H1 (cell line): ENCODE measurements around the gene SEC63. TPM values are rescaled to one million over a fixed set of nuclear protein-coding genes. Genes with fewer than 3 reads are reported as not detected.

ENCODE experiments used
- CTCF ChIA-PET: fragments of 300-600 bp; sonication (Branson Sonifier 250); formaldehyde crosslinking; loops from one replicate; lab custom pipeline; 2021; ENCODE audit not compliant: partially characterized antibody; lab: Charles Lee
- POLR2A ChIA-PET: fragments of 300-600 bp; sonication (Branson Sonifier 250); formaldehyde crosslinking; loops from one replicate; lab custom pipeline; 2021; ENCODE audit warnings: inconsistent platforms; ENCODE audit not compliant: partially characterized antibody; lab: Charles Lee
- DNase-seq, 2 experiments: peaks; one replicate each; pipeline versions ENCODE4 v3.0.0 to v3.0.0-alpha.2; 2010 to 2022; ENCODE audit warnings: low spot score in 2 of 2, low read depth in 1 of 2, mixed read lengths in 1 of 2
- FAIRE-seq: peaks from 2 replicates; lab custom pipeline; 2011; peaks lifted over from hg19 to GRCh38; lab: Jason Lieb, UNC
- H2AFZ ChIP-seq: 2 replicates; pipeline ENCODE4 v1.8.1; 2012; ENCODE audit warnings: low read length, inconsistent platforms
- H2AK5ac ChIP-seq: 2 replicates; pipeline ENCODE4 v1.6.1; 2013; ENCODE audit warnings: low read depth, low read length
- H2BK120ac ChIP-seq: replicated peaks from 2 replicates; pipeline ENCODE3; 2013; ENCODE audit warnings: low read depth, low read length, inconsistent platforms
- H2BK12ac ChIP-seq: 2 replicates; pipeline ENCODE4 v1.6.1; 2013; ENCODE audit warnings: low read depth, low read length
- H2BK15ac ChIP-seq: 2 replicates; pipeline ENCODE4 v1.6.1; 2013; ENCODE audit warnings: low read length
- H2BK20ac ChIP-seq: 2 replicates; pipeline ENCODE4 v1.6.1; 2013; ENCODE audit warnings: low read length
- H2BK5ac ChIP-seq: 2 replicates; pipeline ENCODE4 v1.6.1; 2013; ENCODE audit warnings: low read depth, low read length
- H3K14ac ChIP-seq: 2 replicates; pipeline ENCODE4 v1.6.1; 2013; ENCODE audit warnings: inconsistent platforms; ENCODE audit not compliant: insufficient read length
- H3K18ac ChIP-seq: 2 replicates; pipeline ENCODE4 v1.6.1; 2013; ENCODE audit warnings: low read length; ENCODE audit errors: extremely low read depth
- H3K23ac ChIP-seq: 2 replicates; pipeline ENCODE4 v1.6.1; 2013; ENCODE audit warnings: inconsistent platforms; ENCODE audit not compliant: insufficient read length
- H3K23me2 ChIP-seq: 2 replicates; pipeline ENCODE4 v1.6.1; 2013; ENCODE audit warnings: low read depth, low read length
- H3K27ac ChIP-seq: 2 replicates; pipeline ENCODE4 v1.6.1; 2011; ENCODE audit warnings: low read depth, low read length, inconsistent platforms
- H3K27me3 ChIP-seq, 4 experiments: replicated peaks in 1 of 4; 1 replicate in 1 of 4; 2 replicates in 3 of 4; pipeline versions ENCODE4 v1.6.1 to v1.8.1; 2011 to 2013; ENCODE audit warnings: low read length in 3 of 4, mild to moderate bottlenecking in 3 of 4, inconsistent platforms in 2 of 4, mixed read lengths in 2 of 4, moderate library complexity in 1 of 4; ENCODE audit not compliant: control insufficient read depth in 3 of 4, insufficient read depth in 3 of 4; ENCODE audit errors: extremely low read depth in 1 of 4
- H3K36me3 ChIP-seq, 4 experiments: 2 replicates each; pipeline versions ENCODE4 v1.6.1 to v1.8.1; 2011 to 2013; ENCODE audit warnings: mild to moderate bottlenecking in 4 of 4, low read length in 3 of 4, moderate library complexity in 2 of 4, control low read depth in 1 of 4, inconsistent platforms in 1 of 4; ENCODE audit not compliant: insufficient read depth in 4 of 4, control insufficient read depth in 2 of 4
- H3K4ac ChIP-seq: replicated peaks from 2 replicates; pipeline ENCODE3; 2013; ENCODE audit warnings: low read length, low read depth, mixed read lengths, inconsistent platforms; ENCODE audit not compliant: insufficient read length
- H3K4me1 ChIP-seq, 4 experiments: replicated peaks in 1 of 4; 1 replicate in 1 of 4; 2 replicates in 3 of 4; pipeline versions ENCODE4 v1.6.1 to v1.8.1; 2011 to 2013; ENCODE audit warnings: low read length in 3 of 4, inconsistent platforms in 2 of 4, mixed read lengths in 1 of 4; ENCODE audit not compliant: insufficient read depth in 4 of 4, control insufficient read depth in 3 of 4
- H3K4me2 ChIP-seq, 2 experiments: 2 replicates each; pipeline versions ENCODE4 v1.6.1 to v1.8.1; 2011 to 2013; ENCODE audit warnings: low read depth in 2 of 2, low read length in 2 of 2, control low read depth in 1 of 2, inconsistent platforms in 1 of 2, mild to moderate bottlenecking in 1 of 2; ENCODE audit not compliant: insufficient read depth in 1 of 2
- H3K4me3 ChIP-seq, 4 experiments: fragments of 200-600, 300-600 bp in 1 of 4; sonication (generic), shearing (Covaris generic), sonication (Bioruptor Twin) in 1 of 4; 2 replicates each; pipeline versions ENCODE4 v1.5.1 to v1.8.1; 2011 to 2016; ENCODE audit warnings: low read length in 4 of 4, low read depth in 3 of 4, control low read depth in 2 of 4, inconsistent platforms in 2 of 4, mild to moderate bottlenecking in 2 of 4, mixed read lengths in 1 of 4, moderate library complexity in 1 of 4; ENCODE audit not compliant: insufficient read depth in 2 of 4; ENCODE audit errors: extremely low read depth in 1 of 4
- H3K56ac ChIP-seq: replicated peaks from 2 replicates; pipeline ENCODE3; 2013; ENCODE audit warnings: low read depth, mild to moderate bottlenecking, mixed read lengths, low read length, inconsistent platforms; ENCODE audit not compliant: insufficient read length
- H3K79me1 ChIP-seq: 2 replicates; pipeline ENCODE4 v1.6.1; 2013; ENCODE audit warnings: low read depth, low read length, control low read depth
- H3K79me2 ChIP-seq, 2 experiments: 2 replicates each; pipeline versions ENCODE4 v1.6.1 to v1.8.1; 2012 to 2013; ENCODE audit warnings: low read length in 2 of 2, mild to moderate bottlenecking in 2 of 2, inconsistent platforms in 1 of 2; ENCODE audit not compliant: insufficient read depth in 2 of 2, control insufficient read depth in 1 of 2
- H3K9ac ChIP-seq, 4 experiments: replicated peaks in 1 of 4; 1 replicate in 1 of 4; 2 replicates in 3 of 4; pipeline versions ENCODE4 v1.6.1 to v1.8.1; 2011 to 2013; ENCODE audit warnings: low read depth in 3 of 4, low read length in 3 of 4, control low read depth in 2 of 4, mild to moderate bottlenecking in 2 of 4, moderate library complexity in 2 of 4, inconsistent platforms in 1 of 4; ENCODE audit errors: extremely low read depth in 1 of 4
- H3K9me3 ChIP-seq, 2 experiments: 2 replicates each; pipeline versions ENCODE4 v1.6.1 to v1.8.1; 2012 to 2013; ENCODE audit warnings: mild to moderate bottlenecking in 2 of 2, moderate library complexity in 2 of 2, control low read depth in 1 of 2, inconsistent platforms in 1 of 2, low read depth in 1 of 2, low read length in 1 of 2, mixed read lengths in 1 of 2; ENCODE audit not compliant: insufficient read depth in 2 of 2
- H4K20me1 ChIP-seq, 2 experiments: replicated peaks in 1 of 2; 2 replicates each; pipeline versions ENCODE3 to v1.8.1; 2011 to 2013; ENCODE audit warnings: inconsistent platforms in 2 of 2, low read length in 2 of 2, mild to moderate bottlenecking in 1 of 2; ENCODE audit not compliant: insufficient read depth in 2 of 2, control insufficient read depth in 1 of 2
- H4K5ac ChIP-seq: 2 replicates; pipeline ENCODE4 v1.6.1; 2013; ENCODE audit warnings: low read length, low read depth, mixed read lengths, inconsistent platforms; ENCODE audit not compliant: insufficient read length
- H4K8ac ChIP-seq: 2 replicates; pipeline ENCODE4 v1.8.0; 2013; ENCODE audit warnings: mild to moderate bottlenecking, moderate library complexity, low read length, inconsistent platforms; ENCODE audit not compliant: insufficient read depth; ENCODE audit errors: extremely low read depth
- H4K91ac ChIP-seq: replicated peaks from 2 replicates; pipeline ENCODE3; 2013; ENCODE audit warnings: low read length, mixed read lengths, inconsistent platforms; ENCODE audit not compliant: insufficient read length
- HDAC2 ChIP-seq, 2 experiments: fragments of 300-600 bp in 1 of 2; sonication (generic) in 1 of 2; IDR thresholded peaks; 2 replicates each; pipeline ENCODE4 v1.6.1; 2011 to 2012; ENCODE audit warnings: low read depth in 2 of 2, low read length in 2 of 2, mild to moderate bottlenecking in 2 of 2, moderate library complexity in 2 of 2, borderline replicate concordance in 1 of 2, inconsistent platforms in 1 of 2
- HDAC6 ChIP-seq: IDR thresholded peaks from one replicate; pipeline ENCODE4 v1.7.1; 2012; ENCODE audit warnings: low read depth, mild to moderate bottlenecking, inconsistent platforms, low read length, moderate library complexity
- SRF ChIP-seq: IDR thresholded peaks from 2 replicates; pipeline ENCODE4 v1.6.1; 2011; ENCODE audit warnings: mild to moderate bottlenecking, low read depth, low read length, moderate library complexity
- ZNF274 ChIP-seq: IDR thresholded peaks from 2 replicates; pipeline ENCODE4 v1.7.0; 2012; ENCODE audit warnings: low read length, borderline replicate concordance; ENCODE audit errors: extremely low read depth
- WGBS, 2 experiments: shearing (Covaris generic) in 1 of 2; methylation state at CpG; one replicate each; pipeline versions ENCODE4 v1.1.6 to v1.1.7; 2013 to 2015; ENCODE audit warnings: low lambda C conversion rate in 2 of 2, mixed read lengths in 2 of 2, inconsistent platforms in 1 of 2, low coverage in 1 of 2, missing lambda C conversion rate in 1 of 2; ENCODE audit not compliant: insufficient replicate concordance in 2 of 2, insufficient coverage in 1 of 2, insufficient read length in 1 of 2; ENCODE audit errors: extremely low coverage in 1 of 2, missing lambda C conversion rate in 1 of 2; 5-methylcytosine and 5-hydroxymethylcytosine counted together
- long read RNA-seq, 2 experiments: library from RNA in 1 of 2; library from capped mRNA in 1 of 2; stranded (forward); transcript quantifications; one replicate each; pipeline ENCODE4 v2.0.0, GENCODE V29; 2021; ENCODE audit warnings: inconsistent platforms in 1 of 2
- polyA minus RNA-seq, 3 experiments: library from RNA; depleted of rRNA, polyadenylated mRNA; stranded (reverse); fragments of >200 nt; gene quantifications; 1 replicate in 2 of 3; 2 replicates in 1 of 3; pipeline ENCODE4 v1.2.3, GENCODE V29; 2011
- polyA plus RNA-seq, 7 experiments: library from polyadenylated mRNA; depleted of rRNA in 3 of 7; stranded (reverse) in 5 of 7; unstranded in 2 of 7; fragments of >200 nt in 5 of 7; fragments of 200-250 nt in 2 of 7; gene quantifications; 1 replicate in 5 of 7; 2 replicates in 1 of 7; 4 replicates in 1 of 7; pipeline versions ENCODE4 v1.2.1 to v1.2.3, GENCODE V29; 2011 to 2013; ENCODE audit warnings: missing spikeins in 2 of 7, mixed read lengths in 2 of 7
- total RNA-seq: library from RNA; stranded (reverse); fragmentation: NEBNext Ultra II Directional; extraction: Animal tissue kit (Norgen Biotek cat#: 25700); gene quantifications from 2 replicates; pipeline ENCODE4 v1.2.1, GENCODE V29; 2021

SEC63 gene, protein sequence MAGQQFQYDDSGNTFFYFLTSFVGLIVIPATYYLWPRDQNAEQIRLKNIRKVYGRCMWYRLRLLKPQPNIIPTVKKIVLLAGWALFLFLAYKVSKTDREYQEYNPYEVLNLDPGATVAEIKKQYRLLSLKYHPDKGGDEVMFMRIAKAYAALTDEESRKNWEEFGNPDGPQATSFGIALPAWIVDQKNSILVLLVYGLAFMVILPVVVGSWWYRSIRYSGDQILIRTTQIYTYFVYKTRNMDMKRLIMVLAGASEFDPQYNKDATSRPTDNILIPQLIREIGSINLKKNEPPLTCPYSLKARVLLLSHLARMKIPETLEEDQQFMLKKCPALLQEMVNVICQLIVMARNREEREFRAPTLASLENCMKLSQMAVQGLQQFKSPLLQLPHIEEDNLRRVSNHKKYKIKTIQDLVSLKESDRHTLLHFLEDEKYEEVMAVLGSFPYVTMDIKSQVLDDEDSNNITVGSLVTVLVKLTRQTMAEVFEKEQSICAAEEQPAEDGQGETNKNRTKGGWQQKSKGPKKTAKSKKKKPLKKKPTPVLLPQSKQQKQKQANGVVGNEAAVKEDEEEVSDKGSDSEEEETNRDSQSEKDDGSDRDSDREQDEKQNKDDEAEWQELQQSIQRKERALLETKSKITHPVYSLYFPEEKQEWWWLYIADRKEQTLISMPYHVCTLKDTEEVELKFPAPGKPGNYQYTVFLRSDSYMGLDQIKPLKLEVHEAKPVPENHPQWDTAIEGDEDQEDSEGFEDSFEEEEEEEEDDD
- total RNA-seq (106 and 121 TPM in 2 replicates), polyA plus RNA-seq (2011; rRNA removed) (8.5 and 17.3 TPM in 2 replicates), polyA minus RNA-seq (2011; rRNA and poly(A)+ RNA removed) (12.0 and 17.1 TPM in 2 replicates)
- polyA plus RNA-seq (2011; cell fraction: cytosol; rRNA removed): 17.8 TPM
- polyA plus RNA-seq (2011; cell fraction: nucleus; rRNA removed): 7.2 TPM
- polyA plus RNA-seq (2012, experiment 1 of 2): 28.2 to 101 TPM (median 32.7 TPM) in 4 replicates
- polyA plus RNA-seq (2012, experiment 2 of 2): 3.3 TPM
- 69.2 TPM for polyA plus RNA-seq (2013, experiment 1 of 2)
- 85.0 TPM for polyA plus RNA-seq (2013, experiment 2 of 2)
- 20.1 TPM for polyA minus RNA-seq (2011; cell fraction: cytosol; rRNA and poly(A)+ RNA removed)
- polyA minus RNA-seq (2011; cell fraction: nucleus; rRNA and poly(A)+ RNA removed): 44.5 TPM
- long read RNA-seq, experiment 1, full-length matches to known transcripts: 6 of 89 reads
- long read RNA-seq, experiment 1, partial matches to known transcripts: 80 of 89 reads
- long read RNA-seq, experiment 1, other reads (novel, unspliced or antisense): 3 of 89 reads
- long read RNA-seq, experiment 2, full-length matches to known transcripts: 7 of 74 reads
- long read RNA-seq, experiment 2, partial matches to known transcripts: 60 of 74 reads
- long read RNA-seq, experiment 2, other reads (novel, unspliced or antisense): 7 of 74 reads

DNA sequence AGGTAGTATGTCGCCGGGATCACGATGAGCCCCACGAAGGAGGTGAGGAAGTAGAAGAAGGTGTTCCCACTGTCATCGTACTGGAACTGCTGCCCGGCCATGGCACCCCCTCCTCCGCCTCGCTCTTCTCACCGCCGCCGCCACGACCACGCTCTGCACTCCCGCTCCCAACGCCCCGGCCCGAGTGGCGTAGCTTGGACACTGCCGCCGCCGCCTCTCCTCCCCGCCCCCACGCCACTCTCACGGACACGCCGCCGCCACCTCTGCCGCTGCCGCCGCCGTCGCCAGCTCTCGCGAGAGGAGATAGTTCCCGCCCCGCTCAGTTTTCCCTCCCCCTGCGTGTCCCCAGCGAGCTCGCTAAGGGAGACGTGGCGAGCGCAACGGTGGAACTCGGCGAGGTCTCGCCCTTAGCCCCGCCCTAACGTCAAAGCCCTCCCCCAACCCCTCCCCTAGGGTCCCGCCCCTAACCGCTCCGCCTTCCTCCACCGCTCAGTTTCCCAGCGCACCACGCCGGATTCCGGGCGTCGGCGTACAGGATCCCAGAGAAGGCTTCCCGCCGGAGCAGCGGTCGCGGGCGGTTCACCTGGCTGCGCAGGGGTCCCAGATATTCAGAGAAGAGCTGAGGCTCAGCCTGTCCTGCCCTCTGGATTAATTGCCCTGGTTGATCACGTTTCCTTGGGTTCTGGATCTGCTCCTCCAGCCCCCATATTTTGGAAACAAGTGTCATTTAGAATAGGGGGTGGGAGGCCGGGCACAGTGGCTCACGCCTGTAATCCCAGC lies at the start of gene SEC63:
Gene SEC63, minus strand, starts transcription at position 300 of the 780 bp plus-strand sequence. Its CDS starts 199 bp downstream, at position 101.
- Histone ChIP-seq H3K9me3 (no peaks in the 10 kb centered on the region), H2BK20ac (no peak within 1 kb of the TSS), H3K23me2 (peaks cover 7% of the 10 kb centered on the region), H3K27ac (peak within 1 kb of the TSS; percentile 75), H3K4ac (peak within 1 kb of the TSS; percentile 69), H2BK12ac (peak within 1 kb of the TSS; percentile 80; the same call in 1 of the 2 replicates), H3K56ac (peak within 1 kb of the TSS; percentile 96), H4K5ac (peak within 1 kb of the TSS; percentile 69), H3K23ac (no peak within 1 kb of the TSS), H2BK15ac (no peak within 1 kb of the TSS), H2AFZ (peak within 1 kb of the TSS; percentile 29; the same call in 1 of the 2 replicates), H4K8ac (peak within 1 kb of the TSS; percentile 92), H3K79me1 (no peaks in the 10 kb centered on the region), H3K79me2 (peaks cover 10 to 41% of the 10 kb centered on the region in 2 experiments), H3K27me3 (no peaks in the 10 kb centered on the region), H3K9ac (peak within 1 kb of the TSS; percentile 86 to 90 (median 86)), H3K4me2 (peak within 1 kb of the TSS; percentile 70 to 71), H3K18ac (peak within 1 kb of the TSS; percentile 66), H3K36me3 (0 out of 8 replicates have a peak, but pooled peaks cover 0 to 3% (median 0%) of the 10 kb centered on the region in 4 experiments), H2BK120ac (no peak within 1 kb of the TSS), H2AK5ac (no peak within 1 kb of the TSS), H3K14ac (no peak within 1 kb of the TSS), H2BK5ac (peak within 1 kb of the TSS; percentile 66; the same call in 1 of the 2 replicates), H4K91ac (peak within 1 kb of the TSS; percentile 88), H3K4me3 (peak within 1 kb of the TSS; percentile 85 to 92 (median 88)), H3K4me1 (peaks cover 0 to 5% (median 0%) of the 10 kb centered on the region in 4 experiments; a peak in 1 of 7 replicates), H4K20me1 (no peaks in the 10 kb centered on the region)
- WGBS, 2 experiments: 7% methylated on average over 13 of the region's 69 CpGs; no CpG with 5 or more reads in 1 of the 2 experiments
- ChIA-PET POLR2A (interaction anchor here (0.7 to 2.0 kb wide), 4 partner anchors 7 to 22 kb away, joined by 3 to 8 read pairs (median 4); no protein-coding TSS in a partner anchor), CTCF (interaction anchor here (0.6 to 1.1 kb wide), 3 partner anchors 10 to 442 kb away, joined by 3 to 4 read pairs (median 3); no protein-coding TSS in a partner anchor)
- DNase-seq (peak; percentile 79 to 90), FAIRE-seq (no peak)
- TF ChIP-seq HDAC6 (no peak), SRF (no peak), ZNF274 (no peak), HDAC2 (IDR thresholded peaks at IDR 0.05; ENCODE audit: borderline replicate concordance in 1 of 2, low read depth in 2 of 2, low read length in 2 of 2) (peak in 1 of 2 experiments; percentile 94; a peak in 1 of 4 replicates)
